ENCODE measurements around the gene DOCK7.

The DOCK7 gene

DNA sequence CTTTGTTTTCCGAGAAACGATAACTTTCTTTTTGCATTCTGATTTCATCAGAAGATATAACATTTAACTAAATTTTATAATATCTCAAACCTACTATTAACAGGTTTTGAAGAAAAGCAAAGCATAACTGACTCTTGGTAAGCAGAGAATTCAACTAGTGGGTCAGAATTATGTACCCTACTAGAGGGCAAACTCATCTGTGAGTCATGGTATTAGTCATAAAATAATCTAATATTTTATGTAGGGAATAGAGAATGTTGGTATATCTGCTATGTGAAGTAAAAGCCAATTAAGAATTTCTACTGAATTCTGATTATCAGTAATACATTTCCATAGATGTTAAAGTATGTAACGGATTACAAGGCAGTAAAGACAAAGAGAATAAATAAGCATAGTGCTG, 194.5 kb downstream of the DOCK7 start:
- Histone ChIP-seq H3K36me3 (replicated peaks; ENCODE audit: insufficient read depth, low read length) (no peaks in the 10 kb centered on the region), H3K27me3 (replicated peaks; ENCODE audit: insufficient read depth, low read length) (no peaks in the 10 kb centered on the region), H3F3A (ENCODE audit: insufficient read depth, low read length) (no peaks in the 10 kb centered on the region)

DNA sequence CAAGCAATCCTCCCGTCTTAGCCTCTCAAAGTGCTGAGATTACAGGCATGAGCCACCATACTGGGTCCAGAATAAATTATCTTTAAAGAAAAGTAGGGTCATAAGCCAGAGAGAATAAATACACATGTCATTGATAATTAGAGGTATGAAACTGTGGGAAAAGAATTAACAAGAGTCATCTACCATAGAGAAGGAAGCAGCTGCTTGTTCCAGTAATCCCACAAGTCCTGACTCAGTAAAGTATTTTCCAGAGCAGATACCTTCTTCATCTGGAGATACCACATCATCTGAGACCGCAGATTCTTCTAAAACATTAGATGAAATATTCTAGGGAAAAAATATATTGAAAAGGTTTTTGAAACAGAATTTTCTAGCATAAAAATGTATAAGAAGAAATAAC, 195.7 kb downstream of the DOCK7 start:
- Histone ChIP-seq H3K79me2 (ENCODE audit: low read length) (no peaks in the 10 kb centered on the region), H2AFZ (ENCODE audit: low read length) (no peak overlapping the region), H3K27ac (ENCODE audit: low read length) (no peak overlapping the region), H3K9ac (ENCODE audit: low read length) (no peak overlapping the region), H3K4me2 (ENCODE audit: low read depth, low read length) (no peak overlapping the region), H3K9me3 (replicated peaks; ENCODE audit: insufficient read depth, low read length) (no peaks in the 10 kb centered on the region), H3K27me3 (replicated peaks; ENCODE audit: insufficient read depth, low read length) (no peaks in the 10 kb centered on the region), H3K36me3 (replicated peaks; ENCODE audit: insufficient read depth, low read length) (no peaks in the 10 kb centered on the region), H3K9me2 (replicated peaks; ENCODE audit: insufficient read depth, low read length) (no peaks in the 10 kb centered on the region), H3K4me3 (ENCODE audit: low read length) (no peak overlapping the region), H3K4me1 (ENCODE audit: low read length) (no peaks in the 10 kb centered on the region), H4K20me1 (ENCODE audit: insufficient read depth, low read length) (no peaks in the 10 kb centered on the region), H3F3A (ENCODE audit: insufficient read depth, low read length) (no peaks in the 10 kb centered on the region)
- no peak for DNase-seq
- no peak for TF ChIP-seq EZH2phosphoT487 (IDR thresholded peaks at IDR 0.05; ENCODE audit: low read length)
- no peak for TF ChIP-seq EZH2 (optimal IDR thresholded peaks at IDR 0.05; ENCODE audit: low read depth, low read length)
- TF ChIP-seq, protein P1, sequence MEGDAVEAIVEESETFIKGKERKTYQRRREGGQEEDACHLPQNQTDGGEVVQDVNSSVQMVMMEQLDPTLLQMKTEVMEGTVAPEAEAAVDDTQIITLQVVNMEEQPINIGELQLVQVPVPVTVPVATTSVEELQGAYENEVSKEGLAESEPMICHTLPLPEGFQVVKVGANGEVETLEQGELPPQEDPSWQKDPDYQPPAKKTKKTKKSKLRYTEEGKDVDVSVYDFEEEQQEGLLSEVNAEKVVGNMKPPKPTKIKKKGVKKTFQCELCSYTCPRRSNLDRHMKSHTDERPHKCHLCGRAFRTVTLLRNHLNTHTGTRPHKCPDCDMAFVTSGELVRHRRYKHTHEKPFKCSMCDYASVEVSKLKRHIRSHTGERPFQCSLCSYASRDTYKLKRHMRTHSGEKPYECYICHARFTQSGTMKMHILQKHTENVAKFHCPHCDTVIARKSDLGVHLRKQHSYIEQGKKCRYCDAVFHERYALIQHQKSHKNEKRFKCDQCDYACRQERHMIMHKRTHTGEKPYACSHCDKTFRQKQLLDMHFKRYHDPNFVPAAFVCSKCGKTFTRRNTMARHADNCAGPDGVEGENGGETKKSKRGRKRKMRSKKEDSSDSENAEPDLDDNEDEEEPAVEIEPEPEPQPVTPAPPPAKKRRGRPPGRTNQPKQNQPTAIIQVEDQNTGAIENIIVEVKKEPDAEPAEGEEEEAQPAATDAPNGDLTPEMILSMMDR (IDR thresholded peaks at IDR 0.05; ENCODE audit: low read length), result no peak

More for the DNA sequence above, 194.5 kb downstream of the DOCK7 start:
- no peak overlapping the region for H3K4me3 ChIP-seq (ENCODE audit: low read length)
- no peak overlapping the region for H3K4me2 ChIP-seq (ENCODE audit: low read depth, low read length)
- H2AFZ ChIP-seq (ENCODE audit: low read length), result no peak overlapping the region
- H3K9me2 ChIP-seq (replicated peaks; ENCODE audit: insufficient read depth, low read length), result no peaks in the 10 kb centered on the region
- H3K4me1 ChIP-seq (ENCODE audit: low read length), result no peaks in the 10 kb centered on the region
- TF ChIP-seq EZH2 (optimal IDR thresholded peaks at IDR 0.05; ENCODE audit: low read depth, low read length), result no peak
- no peak for TF ChIP-seq EZH2phosphoT487 (IDR thresholded peaks at IDR 0.05; ENCODE audit: low read length)
- TF ChIP-seq, protein P1 (IDR thresholded peaks at IDR 0.05; ENCODE audit: low read length), result no peak
- no peak for DNase-seq
- no peak overlapping the region for H3K27ac ChIP-seq (ENCODE audit: low read length)
- no peaks in the 10 kb centered on the region for H3K79me2 ChIP-seq (ENCODE audit: low read length)
- no peaks in the 10 kb centered on the region for H3K9me3 ChIP-seq (replicated peaks; ENCODE audit: insufficient read depth, low read length)
- H3K9ac ChIP-seq (ENCODE audit: low read length), result no peak overlapping the region
- H4K20me1 ChIP-seq (ENCODE audit: insufficient read depth, low read length), result no peaks in the 10 kb centered on the region

DNA sequence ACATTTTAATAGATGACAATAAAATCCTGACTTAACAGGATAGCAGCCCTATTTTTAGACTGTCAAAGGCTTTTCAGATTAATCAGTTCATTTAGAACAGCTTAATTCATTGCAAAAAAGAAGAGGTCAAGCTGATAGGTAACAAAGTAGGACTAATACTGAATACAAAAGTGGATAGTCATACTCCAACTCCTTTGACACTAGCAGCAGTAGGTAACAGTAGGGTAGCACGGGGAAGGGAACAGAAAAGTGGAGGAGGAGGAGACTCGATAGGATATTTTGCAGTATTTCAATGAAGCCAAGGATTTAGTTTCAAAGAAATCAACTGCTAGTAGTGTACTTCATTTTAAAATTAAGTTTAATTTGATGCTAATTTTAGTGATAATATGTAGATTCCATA, 200.2 kb downstream of the DOCK7 start:
- Histone ChIP-seq H3K9me2 (replicated peaks; ENCODE audit: insufficient read depth, low read length) (no peaks in the 10 kb centered on the region), H3K4me3 (ENCODE audit: low read length) (no peak overlapping the region), H2AFZ (ENCODE audit: low read length) (no peak overlapping the region), H3K27me3 (replicated peaks; ENCODE audit: insufficient read depth, low read length) (no peaks in the 10 kb centered on the region), H3K9ac (ENCODE audit: low read length) (no peak overlapping the region), H3K36me3 (replicated peaks; ENCODE audit: insufficient read depth, low read length) (no peaks in the 10 kb centered on the region), H4K20me1 (ENCODE audit: insufficient read depth, low read length) (no peaks in the 10 kb centered on the region), H3K9me3 (replicated peaks; ENCODE audit: insufficient read depth, low read length) (no peaks in the 10 kb centered on the region), H3K79me2 (ENCODE audit: low read length) (no peaks in the 10 kb centered on the region), H3K27ac (ENCODE audit: low read length) (no peak overlapping the region), H3K4me2 (ENCODE audit: low read depth, low read length) (no peak overlapping the region), H3K4me1 (ENCODE audit: low read length) (no peaks in the 10 kb centered on the region), H3F3A (ENCODE audit: insufficient read depth, low read length) (no peaks in the 10 kb centered on the region)
- no peak for DNase-seq
- TF ChIP-seq EZH2phosphoT487 (IDR thresholded peaks at IDR 0.05; ENCODE audit: low read length), result no peak
- TF ChIP-seq, protein P1 (IDR thresholded peaks at IDR 0.05; ENCODE audit: low read length), result no peak
- TF ChIP-seq EZH2 (optimal IDR thresholded peaks at IDR 0.05; ENCODE audit: low read depth, low read length), result no peak
